K562 (cell line): ENCODE measurements around the gene CRAMP1. TPM values are rescaled to one million over a fixed set of nuclear protein-coding genes. Genes with fewer than 3 reads are reported as not detected.

Experiments used
- ATF3 ChIP-seq, 2 experiments: fragments of 450-650 bp in 1 of 2; sonication (generic) in 1 of 2; formaldehyde crosslinking in 1 of 2; IDR thresholded peaks in 1 of 2; conservative IDR thresholded peaks in 1 of 2; 2 replicates each; pipeline versions ENCODE4 v1.6.1 to v1.8.1; 2016 to 2023; ENCODE audit warnings: mild to moderate bottlenecking in 2 of 2, moderate library complexity in 2 of 2, inconsistent platforms in 1 of 2, missing genetic modification reagents in 1 of 2
- BRD9 ChIP-seq: fragments of 450-650 bp; IDR thresholded peaks from 2 replicates; pipeline ENCODE4 v1.6.1; 2018; ENCODE audit warnings: low read depth; ENCODE audit not compliant: partially characterized antibody
- CTBP1 ChIP-seq: fragments of 450-650 bp; IDR thresholded peaks from 2 replicates; pipeline ENCODE4 v1.6.1; 2016; ENCODE audit warnings: borderline replicate concordance
- DPF2 ChIP-seq: fragments of 450-650 bp; IDR thresholded peaks from 2 replicates; pipeline ENCODE4 v1.6.1; 2016
- ELF2 ChIP-seq: fragments of 250-450 bp; sonication (Bioruptor Pico); IDR thresholded peaks from 2 replicates; pipeline ENCODE4 v1.5.0; 2021; ENCODE audit warnings: mild to moderate bottlenecking
- FOXK2 ChIP-seq, 2 experiments: fragments of 450-650 bp; IDR thresholded peaks in 1 of 2; conservative IDR thresholded peaks in 1 of 2; 2 replicates each; pipeline ENCODE4 v1.6.1; 2016; ENCODE audit warnings: low read depth in 2 of 2, mild to moderate bottlenecking in 1 of 2
- HMG20B ChIP-seq: fragments of 250-450 bp; sonication (Bioruptor Pico); IDR thresholded peaks from 2 replicates; pipeline ENCODE4 v1.5.0; 2021; ENCODE audit warnings: mild to moderate bottlenecking
- HMGN3 ChIP-seq: IDR thresholded peaks from 2 replicates; pipeline ENCODE4 v1.6.1; 2011; ENCODE audit warnings: borderline replicate concordance, low read depth, mild to moderate bottlenecking, mixed read lengths, low read length; ENCODE audit not compliant: insufficient read length; ENCODE audit errors: extremely low read depth
- HNRNPLL ChIP-seq: fragments of 200-400 bp; formaldehyde crosslinking; IDR thresholded peaks from 2 replicates; pipeline ENCODE4 v1.6.1; 2017; ENCODE audit warnings: low read length, low read depth, mild to moderate bottlenecking; ENCODE audit not compliant: poor library complexity, severe bottlenecking
- KLF13 ChIP-seq: fragments of 450-650 bp; IDR thresholded peaks from 2 replicates; pipeline ENCODE4 v1.6.1; 2016; ENCODE audit warnings: missing genetic modification characterization, low read depth, mild to moderate bottlenecking, missing compliant biosample characterization, moderate library complexity, borderline replicate concordance
- LCOR ChIP-seq: sonication (generic); formaldehyde crosslinking; IDR thresholded peaks from 2 replicates; pipeline ENCODE4 v1.8.0; 2022; ENCODE audit warnings: mild to moderate bottlenecking, missing genetic modification reagents
- NCOA6 ChIP-seq: fragments of 450-650 bp; IDR thresholded peaks from 2 replicates; pipeline ENCODE4 v1.6.1; 2017; ENCODE audit warnings: mild to moderate bottlenecking
- NFE2 ChIP-seq: IDR thresholded peaks from 2 replicates; pipeline ENCODE4 v1.6.1; 2014; ENCODE audit warnings: antibody characterized with exemption, low read depth
- NR0B1 ChIP-seq: fragments of 450-650 bp; IDR thresholded peaks from one replicate; pipeline ENCODE4 v1.6.1; 2018; ENCODE audit warnings: mild to moderate bottlenecking, moderate library complexity; ENCODE audit not compliant: partially characterized antibody
- PPARD ChIP-seq: fragments of 250-450 bp; sonication (Bioruptor Pico); IDR thresholded peaks from 2 replicates; pipeline ENCODE4 v1.8.0; 2022; ENCODE audit warnings: inconsistent platforms, mild to moderate bottlenecking, moderate library complexity
- RBM22 ChIP-seq: fragments of 200-400 bp; formaldehyde crosslinking; IDR thresholded peaks from 2 replicates; pipeline ENCODE4 v1.6.1; 2018; ENCODE audit warnings: low read length, low read depth; ENCODE audit not compliant: poor library complexity, severe bottlenecking
- SAFB2 ChIP-seq: fragments of 200-400 bp; formaldehyde crosslinking; IDR thresholded peaks from 2 replicates; pipeline ENCODE4 v1.6.1; 2018; ENCODE audit warnings: borderline replicate concordance, low read length, low read depth, moderate library complexity; ENCODE audit not compliant: severe bottlenecking
- SPI1 ChIP-seq: IDR thresholded peaks from 2 replicates; pipeline ENCODE4 v1.6.1; 2011; ENCODE audit warnings: low read depth, low read length, control low read depth, borderline replicate concordance
- TEAD1 ChIP-seq, 2 experiments: fragments of 450-650 bp in 1 of 2; sonication (generic) in 1 of 2; formaldehyde crosslinking; IDR thresholded peaks; 2 replicates each; pipeline versions ENCODE4 v1.4.0 to v1.8.0; 2020 to 2022; ENCODE audit warnings: mild to moderate bottlenecking in 2 of 2, missing genetic modification reagents in 1 of 2
- TFE3 ChIP-seq: fragments of 450-650 bp; formaldehyde crosslinking; IDR thresholded peaks from 2 replicates; pipeline ENCODE4 v1.4.0; 2020; ENCODE audit warnings: mild to moderate bottlenecking, mixed read lengths
- THAP7 ChIP-seq: fragments of 250-450 bp; sonication (Bioruptor Pico); IDR thresholded peaks from 2 replicates; pipeline ENCODE4 v1.5.0; 2021
- ZNF140 ChIP-seq: fragments of 250-450 bp; sonication (Bioruptor Pico); IDR thresholded peaks from 2 replicates; pipeline ENCODE4 v1.8.0; 2021; ENCODE audit warnings: moderate library complexity, mild to moderate bottlenecking, inconsistent platforms
- ZNF212 ChIP-seq: fragments of 450-650 bp; formaldehyde crosslinking; IDR thresholded peaks from 2 replicates; pipeline ENCODE4 v1.4.0; 2020; ENCODE audit warnings: mild to moderate bottlenecking
- ZNF23 ChIP-seq: fragments of 250-450 bp; sonication (Bioruptor Pico); IDR thresholded peaks from 2 replicates; pipeline ENCODE4 v1.4.0; 2020; ENCODE audit warnings: mild to moderate bottlenecking
- ZNF24 ChIP-seq: fragments of 450-650 bp; IDR thresholded peaks from 2 replicates; pipeline ENCODE4 v1.6.1; 2016
- ZNF785 ChIP-seq: fragments of 250-450 bp; sonication (Bioruptor Pico); IDR thresholded peaks from 2 replicates; pipeline ENCODE4 v1.4.0; 2020; ENCODE audit warnings: mild to moderate bottlenecking
- polyA plus RNA-seq, 8 experiments: library from polyadenylated mRNA; depleted of rRNA in 4 of 8; stranded (reverse) in 5 of 8; unstranded in 3 of 8; fragments of >200 nt; fragmentation: Nextera tagmentation in 2 of 8; fragmentation: Illumina TruSeq in 1 of 8; extraction: Ambion mirVana in 2 of 8; extraction: Trizol in 1 of 8; gene quantifications; 2 replicates each; pipeline versions ENCODE4 v1.2.1 to v1.2.3, GENCODE V29; 2011 to 2014; ENCODE audit warnings: inconsistent platforms in 1 of 8, missing spikeins in 1 of 8
- total RNA-seq, 7 experiments: library from RNA; depleted of rRNA in 6 of 7; stranded (reverse); fragments of >200 nt in 6 of 7; fragmentation: Illumina TruSeq in 2 of 7; extraction: Trizol in 2 of 7; gene quantifications; 2 replicates each; pipeline versions ENCODE4 v1.2.1 to v1.2.3, GENCODE V29; 2011 to 2021; ENCODE audit warnings: low replicate concordance in 1 of 7

CRAMP1 gene
- total and polyA plus RNA-seq, 9 of the 15 experiments (the other 6 are each of a cell fraction or from before 2014, with no cell fraction given), result 0.52 to 20.8 (median 7.5) TPM

GRCh38 chr16:1707193-1707790, 95.1 kb downstream of the CRAMP1 start (continued):
- peak; percentile 72 to 73 for TF ChIP-seq FOXK2 (conservative IDR thresholded peaks at IDR 0.05 in 1 of 2, IDR thresholded peaks at IDR 0.05 in 1 of 2; ENCODE audit: low read depth in 2 of 2)
- TF ChIP-seq ELF2 (CRISPR knock-in tag), result 0 out of 2 replicates have a peak, but pooled peaks have one; percentile 16
- no peak for TF ChIP-seq ZNF785
- no peak for TF ChIP-seq SPI1
- TF ChIP-seq HNRNPLL, result no peak
- TF ChIP-seq ZNF140, result no peak
- 0 out of 4 replicates have a peak, but pooled peaks of 1 of the 2 experiments have one; percentile 5 for TF ChIP-seq TEAD1 (CRISPR knock-in tag; IDR thresholded peaks at IDR 0.05)
- TF ChIP-seq ATF3 (IDR thresholded peaks at IDR 0.05), result no peak
- TF ChIP-seq ATF3 (CRISPR knock-in tag; conservative IDR thresholded peaks at IDR 0.05), result no peak
- no peak for TF ChIP-seq TFE3
- TF ChIP-seq RBM22, result no peak
- TF ChIP-seq HMGN3, result no peak
- no peak for TF ChIP-seq LCOR (CRISPR knock-in tag)
- TF ChIP-seq DPF2, result no peak
- no peak for TF ChIP-seq ZNF23 (CRISPR knock-in tag)
- no peak for TF ChIP-seq SAFB2
- TF ChIP-seq NCOA6, result no peak
- no peak for TF ChIP-seq NFE2
- no peak for TF ChIP-seq HMG20B (CRISPR knock-in tag)
- TF ChIP-seq KLF13 (tag), result no peak
- 0 out of 2 replicates have a peak, but pooled peaks have one; percentile 22 for TF ChIP-seq CTBP1
- TF ChIP-seq NR0B1, result no peak
- TF ChIP-seq ZNF212, result no peak
- TF ChIP-seq THAP7, result no peak
- TF ChIP-seq PPARD (CRISPR knock-in tag), result no peak
- peak; percentile 90 for TF ChIP-seq ZNF24
- TF ChIP-seq BRD9, result no peak
